OCI-LY7 (cell line): ENCODE results near the gene FREM3. TPM values are rescaled to one million over a fixed set of nuclear protein-coding genes. Genes with fewer than 3 reads are reported as not detected.

Experiments
- BruUV-seq: library from RNA; stranded (reverse); fragments of 400-500 nt; replicated peaks from 2 replicates; lab custom pipeline; 2021; lab: Mats Ljungman, UMichigan
- CTCF ChIA-PET: fragments of 300-600 bp; sonication (Branson Sonifier 250); formaldehyde crosslinking; loops from one replicate; lab custom pipeline; 2022; ENCODE audit warnings: antibody characterized with exemption; ENCODE audit not compliant: unreplicated experiment; lab: Charles Lee
- POLR2A ChIA-PET: fragments of 300-600 bp; sonication (Branson Sonifier 250); formaldehyde crosslinking; loops from one replicate; lab custom pipeline; 2022; ENCODE audit warnings: antibody characterized with exemption; lab: Charles Lee
- DNase-seq: peaks from one replicate; pipeline ENCODE4 v3.0.0-alpha.2; 2015; ENCODE audit warnings: low spot score
- H2AFZ ChIP-seq: fragments of 200-600 bp; sonication (generic), shearing (Covaris generic); 2 replicates; pipeline ENCODE4 v1.6.1; 2014; ENCODE audit warnings: mild to moderate bottlenecking, antibody characterized with exemption, low read length, moderate library complexity
- H3K27ac ChIP-seq: fragments of 200-600 bp; sonication (generic); 2 replicates; pipeline ENCODE4 v1.5.1; 2014; ENCODE audit warnings: mixed run types, low read depth, mild to moderate bottlenecking, moderate library complexity, low read length, inconsistent platforms; ENCODE audit not compliant: poor library complexity, severe bottlenecking
- H3K36me3 ChIP-seq: fragments of 200-600 bp; sonication (generic); 2 replicates; pipeline ENCODE4 v1.6.1; 2014; ENCODE audit warnings: mild to moderate bottlenecking, antibody characterized with exemption, low read length, moderate library complexity, mixed read lengths; ENCODE audit not compliant: insufficient read depth
- H3K4me1 ChIP-seq: fragments of 200-600 bp; sonication (generic); 2 replicates; pipeline ENCODE4 v1.5.1; 2014; ENCODE audit warnings: mild to moderate bottlenecking, low read length; ENCODE audit not compliant: insufficient read depth, poor library complexity, severe bottlenecking
- H3K4me2 ChIP-seq: fragments of 200-600 bp; sonication (generic); 2 replicates; pipeline ENCODE4 v1.6.1; 2014; ENCODE audit warnings: mild to moderate bottlenecking, low read length
- H3K4me3 ChIP-seq: fragments of 200-600 bp; sonication (generic); 2 replicates; pipeline ENCODE4 v1.5.1; 2014; ENCODE audit warnings: mild to moderate bottlenecking, low read depth, low read length; ENCODE audit not compliant: poor library complexity, severe bottlenecking
- H3K79me2 ChIP-seq: fragments of 200-600 bp; sonication (generic); 2 replicates; pipeline ENCODE4 v1.6.1; 2016; ENCODE audit warnings: low read depth, mild to moderate bottlenecking, low read length, moderate library complexity, mixed read lengths; ENCODE audit not compliant: insufficient read depth
- H3K9me2 ChIP-seq: fragments of 200-600 bp; sonication (generic); 2 replicates; pipeline ENCODE4 v1.6.1; 2016; ENCODE audit warnings: mild to moderate bottlenecking, low read length, mixed read lengths; ENCODE audit not compliant: insufficient read depth
- H3K9me3 ChIP-seq: fragments of 200-600 bp; sonication (generic); 2 replicates; pipeline ENCODE4 v1.6.1; 2014; ENCODE audit warnings: mild to moderate bottlenecking, mixed run types, low read length, mixed read lengths
- H4K20me1 ChIP-seq: fragments of 200-600 bp; sonication (generic); 2 replicates; pipeline ENCODE4 v1.6.1; 2014; ENCODE audit warnings: mild to moderate bottlenecking, antibody characterized with exemption, low read length, moderate library complexity, mixed read lengths; ENCODE audit not compliant: insufficient read depth
- EZH2phosphoT487 ChIP-seq: fragments of 200-600 bp; sonication (generic); IDR thresholded peaks from 2 replicates; pipeline ENCODE4 v1.6.1; 2018; ENCODE audit warnings: low read depth, borderline replicate concordance, mild to moderate bottlenecking, mixed run types, antibody characterized with exemption, low read length, moderate library complexity, mixed read lengths
- intact Hi-C: fragments of 100-400 bp; cut with micrococcal nuclease; formaldehyde crosslinking; loops from one replicate; pipeline ENCODE4 v1.10.0; 2022; ENCODE audit not compliant: unreplicated experiment
- total RNA-seq, 2 experiments: library from RNA; depleted of rRNA in 1 of 2; stranded (reverse); fragments of >200 nt in 1 of 2; shearing (Covaris generic) in 1 of 2; gene quantifications; 2 replicates each; pipeline ENCODE4 v1.2.3, GENCODE V29; 2014 to 2022
- TF ChIP-seq, protein P1 (sequence below): fragments of 200-600 bp; sonication (generic); conservative IDR thresholded peaks from 2 replicates; pipeline ENCODE4 v1.5.1; 2014; ENCODE audit warnings: mild to moderate bottlenecking, antibody characterized with exemption, low read length, moderate library complexity, mixed read lengths

FREM3 gene
- total RNA-seq, 2 experiments from 2014 or later = not detected

DNA sequence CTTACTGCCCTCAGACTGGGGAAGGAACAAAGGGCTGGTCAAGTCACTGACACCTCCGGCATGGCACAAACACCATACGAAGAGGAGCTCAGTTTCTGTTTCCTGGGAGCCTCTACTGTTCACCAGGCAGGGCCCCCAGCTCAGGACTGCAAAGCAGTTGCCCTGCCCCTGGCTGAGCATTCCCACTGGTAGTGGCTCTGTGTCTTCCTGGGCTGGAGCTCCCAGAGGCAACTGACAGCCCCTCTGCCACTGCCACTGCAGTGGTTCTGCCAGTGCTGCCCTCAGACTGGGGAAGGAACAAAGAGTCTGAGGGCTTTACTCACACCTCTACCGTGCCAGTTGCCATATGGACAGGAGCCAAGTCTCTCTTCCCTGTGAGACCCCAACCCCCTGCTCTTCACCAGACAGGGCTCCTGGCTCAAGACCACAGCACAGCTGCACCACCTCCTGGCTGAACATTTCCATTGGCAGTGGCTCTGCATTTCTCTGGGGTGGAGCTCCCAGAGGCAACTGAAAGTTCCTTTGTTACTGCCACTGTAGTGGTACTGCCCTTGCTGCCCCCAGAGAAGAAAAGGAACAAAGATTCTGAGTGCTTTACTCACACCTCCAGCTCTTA lies 119.0 kb downstream of the FREM3 start:
- TF ChIP-seq, protein P1, sequence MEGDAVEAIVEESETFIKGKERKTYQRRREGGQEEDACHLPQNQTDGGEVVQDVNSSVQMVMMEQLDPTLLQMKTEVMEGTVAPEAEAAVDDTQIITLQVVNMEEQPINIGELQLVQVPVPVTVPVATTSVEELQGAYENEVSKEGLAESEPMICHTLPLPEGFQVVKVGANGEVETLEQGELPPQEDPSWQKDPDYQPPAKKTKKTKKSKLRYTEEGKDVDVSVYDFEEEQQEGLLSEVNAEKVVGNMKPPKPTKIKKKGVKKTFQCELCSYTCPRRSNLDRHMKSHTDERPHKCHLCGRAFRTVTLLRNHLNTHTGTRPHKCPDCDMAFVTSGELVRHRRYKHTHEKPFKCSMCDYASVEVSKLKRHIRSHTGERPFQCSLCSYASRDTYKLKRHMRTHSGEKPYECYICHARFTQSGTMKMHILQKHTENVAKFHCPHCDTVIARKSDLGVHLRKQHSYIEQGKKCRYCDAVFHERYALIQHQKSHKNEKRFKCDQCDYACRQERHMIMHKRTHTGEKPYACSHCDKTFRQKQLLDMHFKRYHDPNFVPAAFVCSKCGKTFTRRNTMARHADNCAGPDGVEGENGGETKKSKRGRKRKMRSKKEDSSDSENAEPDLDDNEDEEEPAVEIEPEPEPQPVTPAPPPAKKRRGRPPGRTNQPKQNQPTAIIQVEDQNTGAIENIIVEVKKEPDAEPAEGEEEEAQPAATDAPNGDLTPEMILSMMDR = peak; percentile 41; the same call in 1 of the 2 replicates
- no peak for TF ChIP-seq EZH2phosphoT487
- no peaks in the 10 kb centered on the region for H3K9me2 ChIP-seq
- H3K79me2 ChIP-seq = no peaks in the 10 kb centered on the region
- intact Hi-C loops = no loop called here
- DNase-seq = peak; percentile 4
- ChIA-PET POLR2A (interaction anchor here (1.3 kb wide), 1 partner anchor 12 kb away, joined by 3 read pairs; no protein-coding TSS in a partner anchor), CTCF (no interaction called here)
- BruUV-seq = no TSS peak
- H3K4me2 ChIP-seq = no peak overlapping the region
- H3K27ac ChIP-seq = no peak overlapping the region
- no peaks in the 10 kb centered on the region for H3K4me1 ChIP-seq
- H3K4me3 ChIP-seq = no peak overlapping the region
- H2AFZ ChIP-seq = no peak overlapping the region
- H3K36me3 ChIP-seq = no peaks in the 10 kb centered on the region
- H4K20me1 ChIP-seq = no peaks in the 10 kb centered on the region
- H3K9me3 ChIP-seq = no peaks in the 10 kb centered on the region

GRCh38 chr4:143575331-143575730 lies 125.1 kb downstream of the FREM3 start:
- H3K79me2 ChIP-seq = no peaks in the 10 kb centered on the region
- H3K4me3 ChIP-seq = no peak overlapping the region
- H3K27ac ChIP-seq = no peak overlapping the region
- no peaks in the 10 kb centered on the region for H3K4me1 ChIP-seq
- no peak overlapping the region for H3K4me2 ChIP-seq
- POLR2A ChIA-PET = no interaction called here
- H3K9me2 ChIP-seq = no peaks in the 10 kb centered on the region
- DNase-seq = no peak
- no TSS peak for BruUV-seq
- no peaks in the 10 kb centered on the region for H3K9me3 ChIP-seq
- TF ChIP-seq, protein P1 = no peak
- TF ChIP-seq EZH2phosphoT487 = no peak
- H3K36me3 ChIP-seq = no peaks in the 10 kb centered on the region
- intact Hi-C loops = no loop called here
- H4K20me1 ChIP-seq = no peaks in the 10 kb centered on the region
- no peak overlapping the region for H2AFZ ChIP-seq
- CTCF ChIA-PET = no interaction called here

GRCh38 chr4:143564472-143564871 lies 136.0 kb downstream of the FREM3 start:
- Histone ChIP-seq H3K79me2 (no peaks in the 10 kb centered on the region), H3K4me3 (no peak overlapping the region), H4K20me1 (no peaks in the 10 kb centered on the region), H3K9me2 (no peaks in the 10 kb centered on the region), H3K27ac (no peak overlapping the region), H2AFZ (no peak overlapping the region), H3K4me1 (no peaks in the 10 kb centered on the region), H3K36me3 (no peaks in the 10 kb centered on the region), H3K9me3 (no peaks in the 10 kb centered on the region), H3K4me2 (no peak overlapping the region)
- TF ChIP-seq, protein P1 = no peak
- no peak for TF ChIP-seq EZH2phosphoT487
- no peak for DNase-seq
- ChIA-PET POLR2A (no interaction called here), CTCF (no interaction called here)
- BruUV-seq = no TSS peak
- intact Hi-C loops = no loop called here
